ENCODE results near the gene CCDC122. TPM values are rescaled to one million over a fixed set of nuclear protein-coding genes. Genes with fewer than 3 reads are reported as not detected.

Gene CCDC122
- total RNA-seq, 1 experiment from 2014 or later = 5.8 TPM

DNA sequence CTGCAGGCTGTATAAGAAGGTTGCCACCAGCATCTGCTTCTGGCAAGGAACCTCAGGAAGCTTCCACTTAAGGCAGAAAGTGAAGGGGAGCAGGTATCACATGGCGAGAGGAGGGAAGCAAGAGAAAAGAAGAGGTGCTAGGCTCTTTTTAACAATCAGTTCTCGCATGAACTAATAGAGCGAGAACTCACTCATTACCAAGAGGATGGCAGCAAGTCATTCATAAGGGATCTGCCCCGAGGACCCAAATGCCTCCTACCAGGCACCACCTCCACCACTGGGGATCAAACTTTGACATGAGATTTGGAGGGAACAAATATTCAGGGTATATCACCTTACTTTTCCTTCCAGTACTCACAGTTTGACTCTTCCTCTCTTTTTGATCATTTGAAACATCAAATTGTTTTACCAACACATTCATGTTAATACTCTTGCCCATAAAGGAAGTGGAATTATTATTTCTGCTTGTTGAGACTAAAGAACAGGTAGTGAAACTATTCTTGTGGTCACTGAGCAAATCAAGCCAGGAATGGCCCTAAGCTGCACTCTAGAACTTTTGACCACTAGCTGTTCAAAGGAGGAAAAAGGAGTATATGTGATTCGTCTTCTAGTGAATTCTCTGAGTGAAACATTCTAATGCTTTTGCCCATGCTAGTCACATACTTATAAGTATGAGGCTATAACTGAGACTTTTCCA, 45.2 kb upstream of the CCDC122 start:
- Histone ChIP-seq H3K9me2 (ENCODE audit: insufficient read depth) (no peaks in the 10 kb centered on the region; the same call in 1 of the 2 replicates), H3K79me2 (ENCODE audit: insufficient read depth, low read length) (no peaks in the 10 kb centered on the region), H3K9ac (ENCODE audit: low read length) (no peak overlapping the region), H3K27ac (ENCODE audit: low read depth, low read length) (no peak overlapping the region), H3K4me1 (ENCODE audit: control insufficient read depth in 1 of 2, insufficient read depth in 2 of 2, low read length in 2 of 2) (no peaks in the 10 kb centered on the region), H3K4me3 (replicated peaks in 1 of 2; ENCODE audit: low read depth in 1 of 2, low read length in 2 of 2) (no peak overlapping the region), H4K20me1 (ENCODE audit: insufficient read depth) (no peaks in the 10 kb centered on the region), H3K27me3 (ENCODE audit: insufficient read depth, low read length) (no peaks in the 10 kb centered on the region), H2AFZ (ENCODE audit: low read depth, low read length, poor library complexity, severe bottlenecking) (no peak overlapping the region), H3K9me3 (ENCODE audit: control insufficient read depth in 1 of 2, insufficient read depth in 1 of 2, low read depth in 1 of 2, low read length in 2 of 2) (no peaks in the 10 kb centered on the region), H3K36me3 (ENCODE audit: control insufficient read depth in 1 of 2, insufficient read depth in 2 of 2, low read length in 2 of 2) (no peaks in the 10 kb centered on the region), H3K4me2 (ENCODE audit: low read length) (no peak overlapping the region)
- RAD21 ChIA-PET (ENCODE audit: low non-redundant PET in 1 of 2, low total read pairs in 2 of 2, uncharacterized antibody in 2 of 2, unreplicated experiment in 2 of 2) = no interaction called here
- DNase-seq (ENCODE audit: low read depth, low spot score) = no peak
- no peak for TF ChIP-seq CEBPB (IDR thresholded peaks at IDR 0.05; ENCODE audit: low read depth)
- TF ChIP-seq SRF (IDR thresholded peaks at IDR 0.05; ENCODE audit: low read depth) = no peak
- TF ChIP-seq SIN3A (IDR thresholded peaks at IDR 0.05; ENCODE audit: low read depth) = no peak
- TF ChIP-seq ZFX (IDR thresholded peaks at IDR 0.05) = no peak
- no peak for TF ChIP-seq EZH2 (IDR thresholded peaks at IDR 0.05)
- no peak for TF ChIP-seq FOSL1 (IDR thresholded peaks at IDR 0.05; ENCODE audit: low read depth)
- no peak for TF ChIP-seq CTCF (IDR thresholded peaks at IDR 0.05 in 2 of 3, conservative IDR thresholded peaks at IDR 0.05 in 1 of 3; ENCODE audit: borderline replicate concordance in 1 of 3, insufficient read depth in 1 of 3, low read depth in 2 of 3, low read length in 2 of 3)
- no peak for TF ChIP-seq RAD21 (IDR thresholded peaks at IDR 0.05; ENCODE audit: low read depth)
- TF ChIP-seq POLR2A (IDR thresholded peaks at IDR 0.05; ENCODE audit: borderline replicate concordance, extremely low read depth, insufficient read depth, insufficient read length) = no peak
- no peak for TF ChIP-seq MAX (IDR thresholded peaks at IDR 0.05)
- TF ChIP-seq EZH2phosphoT487 (IDR thresholded peaks at IDR 0.05; ENCODE audit: borderline replicate concordance) = no peak
- no peak for TF ChIP-seq SP1 (IDR thresholded peaks at IDR 0.05; ENCODE audit: low read depth)
- TF ChIP-seq ELF1 (IDR thresholded peaks at IDR 0.05; ENCODE audit: borderline replicate concordance, low read depth) = no peak
- no peak for TF ChIP-seq ZBTB33 (IDR thresholded peaks at IDR 0.05; ENCODE audit: extremely low read depth, insufficient replicate concordance, low read length)
- no peak for TF ChIP-seq CBX3 (IDR thresholded peaks at IDR 0.05; ENCODE audit: low read depth)
- TF ChIP-seq REST (IDR thresholded peaks at IDR 0.05; ENCODE audit: low read depth) = no peak
- no peak for TF ChIP-seq EGR1 (IDR thresholded peaks at IDR 0.05; ENCODE audit: low read depth)
- TF ChIP-seq, protein P1, sequence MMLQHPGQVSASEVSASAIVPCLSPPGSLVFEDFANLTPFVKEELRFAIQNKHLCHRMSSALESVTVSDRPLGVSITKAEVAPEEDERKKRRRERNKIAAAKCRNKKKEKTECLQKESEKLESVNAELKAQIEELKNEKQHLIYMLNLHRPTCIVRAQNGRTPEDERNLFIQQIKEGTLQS (IDR thresholded peaks at IDR 0.05) = no peak
- TF ChIP-seq TCF7L2 (IDR thresholded peaks at IDR 0.05; ENCODE audit: borderline replicate concordance, extremely low read depth, insufficient read depth, insufficient read length) = no peak
- CTCF ChIA-PET = no interaction called here
- ATAC-seq = no peak
- POLR2A ChIA-PET = no interaction called here
- intact Hi-C loops (cut with micrococcal nuclease) = no loop called here
- BruUV-seq (replicated peaks) = no TSS peak

Data from HCT116 (cell line).